ENCODE data around the gene HSP90AB1. TPM values are rescaled to one million over a fixed set of nuclear protein-coding genes. Genes with fewer than 3 reads are reported as not detected.

The HSP90AB1 gene
- total and polyA plus RNA-seq, 9 of the 15 experiments (the other 6 are each of a cell fraction or from before 2014, with no cell fraction given): 1,780 to 3,358 (median 2,262) TPM

GRCh38 chr6:44289726-44290260 is 42.9 kb downstream of the HSP90AB1 start (continued):
- TF ChIP-seq CEBPB (tag; IDR thresholded peaks at IDR 0.05) (peak; percentile 74), BCOR (IDR thresholded peaks at IDR 0.05) (peak; percentile 15; the same call in 1 of the 2 replicates), CSDE1 (IDR thresholded peaks at IDR 0.05) (no peak), KDM2B (CRISPR knock-in tag; IDR thresholded peaks at IDR 0.05) (no peak), ELF1 (tag; IDR thresholded peaks at IDR 0.05) (no peak), RBM25 (IDR thresholded peaks at IDR 0.05; ENCODE audit: low read depth, low read length, severe bottlenecking) (peak; percentile 50)

- no peak overlapping the region for H3K4me3 ChIP-seq
- no peaks in the 10 kb centered on the region for H3K9me3 ChIP-seq (replicated peaks; ENCODE audit: control insufficient read depth, insufficient read depth, low read depth, low read length)
- H3K27ac ChIP-seq (ENCODE audit: extremely low read depth, low read depth, low read length): no peak overlapping the region
- ATAC-seq: peak; percentile 18; the same call in 2 of the 3 replicates
- H3K4me1 ChIP-seq (replicated peaks in 1 of 2; ENCODE audit: control insufficient read depth in 2 of 2, insufficient read depth in 2 of 2, low read length in 2 of 2): peaks cover 0 to under 1% of the 10 kb centered on the region in 2 experiments; a peak in 2 of 5 replicates
- no peak overlapping the region for H3K4me2 ChIP-seq (ENCODE audit: insufficient read depth, low read length)
- H2AFZ ChIP-seq (ENCODE audit: low read depth, low read length): no peak overlapping the region
- peaks cover 58 to 75% of the 10 kb centered on the region in 2 experiments for H3K27me3 ChIP-seq (ENCODE audit: control insufficient read depth in 2 of 2, insufficient read depth in 2 of 2, low read length in 2 of 2)
- H4K20me1 ChIP-seq (replicated peaks; ENCODE audit: control insufficient read depth, insufficient read depth, low read length): peaks cover 12% of the 10 kb centered on the region; the same call in 1 of the 2 replicates
- no peaks in the 10 kb centered on the region for H3K9me1 ChIP-seq (ENCODE audit: control insufficient read depth, insufficient read depth, low read length)
- no peaks in the 10 kb centered on the region for H3K79me2 ChIP-seq (ENCODE audit: control insufficient read depth, insufficient read depth, low read length)
- intact Hi-C loops (cut with micrococcal nuclease): no loop called here
- no peaks in the 10 kb centered on the region for H3K36me3 ChIP-seq (ENCODE audit: control insufficient read depth, insufficient read depth, low read length)
- in situ Hi-C loops (cut with MboI): no loop called here
- ChIA-PET POLR2A (interaction anchor here (0.8 to 8.7 kb wide), 8 partner anchors 9 to 136 kb away, joined by 3 to 116 read pairs (median 4); partner anchors contain the start of gene AARS2), CTCF (ENCODE audit: low intra/inter-chr PET ratio) (no interaction called here)
- 0% methylated on average over 3 of the region's 4 CpGs for WGBS (ENCODE audit: insufficient coverage, low coverage, missing lambda C conversion rate)
- TF ChIP-seq POLR2G (IDR thresholded peaks at IDR 0.05; ENCODE audit: low read depth, low read length) (no peak), ZZZ3 (IDR thresholded peaks at IDR 0.05) (no peak), TCF3 (CRISPR knock-in tag; IDR thresholded peaks at IDR 0.05) (no peak), ARID1B (IDR thresholded peaks at IDR 0.05) (no peak), ELF1 (tag; IDR thresholded peaks at IDR 0.05) (no peak), JUN (IDR thresholded peaks at IDR 0.05; ENCODE audit: borderline replicate concordance, low read depth, low read length) (no peak), JUN (CRISPR knock-in tag; IDR thresholded peaks at IDR 0.05; ENCODE audit: borderline replicate concordance) (no peak), SOX6 (IDR thresholded peaks at IDR 0.05) (no peak), CHCHD3 (CRISPR knock-in tag; IDR thresholded peaks at IDR 0.05) (no peak), ATF6 (CRISPR knock-in tag; IDR thresholded peaks at IDR 0.05) (no peak), ZNF561 (CRISPR knock-in tag; conservative IDR thresholded peaks at IDR 0.05) (no peak), TEAD4 (IDR thresholded peaks at IDR 0.05; ENCODE audit: low read length) (no peak), TEAD4 (CRISPR knock-in tag; IDR thresholded peaks at IDR 0.05; ENCODE audit: borderline replicate concordance) (no peak), MBD2 (IDR thresholded peaks at IDR 0.05; ENCODE audit: borderline replicate concordance, low read depth) (no peak)
- H3K9ac ChIP-seq (ENCODE audit: insufficient read depth in 1 of 2, low read depth in 2 of 2, low read length in 2 of 2): no peak overlapping the region
- BruUV-seq (replicated peaks): no TSS peak
- FAIRE-seq: no peak
- DNase-seq (ENCODE audit: extremely low read depth in 1 of 4, low spot score in 3 of 4): no peak
Measured at GRCh38 chr6:44291841-44292240, 44.9 kb downstream of the HSP90AB1 start.

Measured in K562 (cell line).